ENCODE results near the gene SAMD14.

The SAMD14 gene

DNA sequence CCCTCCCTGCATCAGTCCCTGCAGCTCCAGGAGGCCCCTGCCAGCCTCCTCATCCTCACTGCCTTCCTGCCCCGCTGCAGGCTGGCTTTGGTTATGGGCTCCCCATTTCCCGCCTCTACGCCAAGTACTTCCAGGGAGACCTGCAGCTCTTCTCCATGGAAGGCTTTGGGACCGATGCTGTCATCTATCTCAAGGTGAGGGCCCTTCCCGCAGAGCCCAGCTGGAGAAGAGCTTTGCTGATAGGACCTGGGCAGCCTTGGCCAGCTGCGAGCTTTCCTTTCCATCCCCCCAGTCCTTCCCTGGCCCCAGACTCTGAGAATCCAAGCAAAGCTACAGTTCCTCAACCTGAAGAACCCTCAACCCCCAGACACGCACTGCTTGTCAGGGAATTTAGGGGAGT lies 20.8 kb downstream of the SAMD14 start:
- ATAC-seq: no peak
- DNase-seq: no peak
- no peak overlapping the region for H3K27ac Mint-ChIP-seq
- peaks cover 1% of the 10 kb centered on the region for H3K27me3 Mint-ChIP-seq
- H3K9me3 Mint-ChIP-seq: no peaks in the 10 kb centered on the region
- H3K4me3 Mint-ChIP-seq: no peak overlapping the region
- H3K4me1 Mint-ChIP-seq: no peaks in the 10 kb centered on the region
- no peaks in the 10 kb centered on the region for H3K36me3 Mint-ChIP-seq (ENCODE audit: low read depth)

DNA sequence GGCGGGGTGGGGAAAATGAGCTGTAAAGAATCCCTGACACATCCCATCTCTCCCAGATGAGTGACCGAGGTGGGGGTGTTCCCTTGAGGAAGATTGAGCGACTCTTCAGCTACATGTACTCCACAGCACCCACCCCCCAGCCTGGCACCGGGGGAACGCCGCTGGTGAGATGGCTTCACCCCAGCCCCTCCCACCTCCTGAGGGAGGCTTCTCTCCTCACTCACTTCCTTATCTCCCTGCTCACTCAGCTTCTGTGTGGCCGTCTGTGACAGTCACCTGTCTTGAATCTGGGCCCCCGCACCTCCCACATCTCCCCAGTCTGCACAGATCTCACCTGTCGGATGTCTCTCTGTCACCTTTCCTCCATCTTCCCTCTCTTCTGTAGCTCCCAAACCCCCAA lies 21.4 kb downstream of the SAMD14 start:
- no peak for ATAC-seq
- H3K9me3 Mint-ChIP-seq: no peaks in the 10 kb centered on the region
- no peak overlapping the region for H3K4me3 Mint-ChIP-seq
- no peak for DNase-seq
- no peaks in the 10 kb centered on the region for H3K4me1 Mint-ChIP-seq
- H3K36me3 Mint-ChIP-seq (ENCODE audit: low read depth): no peaks in the 10 kb centered on the region
- H3K27me3 Mint-ChIP-seq: peaks cover under 1% of the 10 kb centered on the region
- H3K27ac Mint-ChIP-seq: no peak overlapping the region

DNA sequence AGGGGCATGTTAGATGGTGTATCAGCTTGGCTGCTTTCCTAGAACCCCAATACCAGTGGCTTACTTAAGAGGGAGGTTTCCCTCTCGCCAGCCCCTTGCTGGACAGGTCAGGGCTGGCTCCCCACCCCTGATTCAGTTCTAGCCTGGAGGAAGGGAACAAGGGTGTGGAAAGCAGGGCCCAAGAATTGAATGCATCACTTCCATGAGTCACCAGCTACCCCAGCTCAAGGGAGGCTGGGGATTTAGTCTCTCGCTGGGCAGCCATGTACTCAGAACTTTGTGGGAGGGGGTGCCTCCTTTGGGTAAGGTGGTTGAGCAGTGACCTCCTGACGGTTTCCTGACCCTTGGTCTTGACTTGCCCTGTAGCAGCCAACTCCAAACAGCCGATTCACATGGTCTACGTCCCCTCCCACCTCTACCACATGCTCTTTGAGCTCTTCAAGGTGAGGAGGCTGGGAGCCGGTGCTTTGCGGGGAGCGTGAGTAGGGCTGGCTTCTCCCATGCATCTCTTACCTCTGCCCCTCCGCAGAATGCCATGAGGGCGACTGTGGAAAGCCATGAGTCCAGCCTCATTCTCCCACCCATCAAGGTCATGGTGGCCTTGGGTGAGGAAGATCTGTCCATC lies 22.1 kb downstream of the SAMD14 start:
- Mint-ChIP-seq H3K36me3 (ENCODE audit: low read depth) (no peaks in the 10 kb centered on the region), H3K27me3 (no peaks in the 10 kb centered on the region), H3K4me3 (no peak overlapping the region), H3K27ac (no peak overlapping the region), H3K9me3 (no peaks in the 10 kb centered on the region), H3K4me1 (no peaks in the 10 kb centered on the region)
- no peak for DNase-seq
- ATAC-seq: no peak

DNA sequence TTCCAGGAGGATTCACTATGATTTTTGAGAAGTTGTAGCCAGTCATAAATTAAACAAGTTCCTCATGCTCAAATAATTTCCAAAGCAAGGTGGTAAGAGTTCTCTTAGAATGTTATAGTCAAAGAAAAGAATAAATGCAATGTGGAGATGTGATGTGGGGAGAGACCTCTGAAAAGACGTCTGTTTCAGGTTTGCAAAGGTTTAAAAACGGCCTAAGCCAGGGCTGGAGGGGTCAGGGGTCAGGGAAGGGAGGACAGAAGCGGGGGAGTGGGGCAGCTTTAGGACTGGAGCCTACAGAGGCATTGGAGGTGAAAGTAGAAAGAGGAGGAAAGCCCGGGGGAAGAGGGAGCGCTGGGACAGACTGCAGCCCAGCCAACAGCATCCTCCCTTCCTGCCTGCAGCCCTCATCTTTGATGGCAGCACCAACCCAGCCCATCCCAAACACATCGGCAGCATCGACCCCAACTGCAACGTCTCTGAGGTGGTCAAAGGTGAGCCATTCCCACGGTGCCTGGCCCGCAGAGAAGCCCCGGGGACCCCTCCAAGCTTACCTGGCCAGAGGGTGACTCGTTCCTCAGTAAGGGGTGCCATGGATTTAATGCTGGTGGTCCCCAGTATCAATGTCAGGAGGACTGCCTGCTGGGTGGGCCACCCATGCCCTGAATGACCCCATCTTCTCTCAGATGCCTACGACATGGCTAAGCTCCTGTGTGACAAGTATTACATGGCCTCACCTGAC lies 23.4 kb downstream of the SAMD14 start:
- no peaks in the 10 kb centered on the region for H3K9me3 Mint-ChIP-seq
- no peak overlapping the region for H3K4me3 Mint-ChIP-seq
- no peaks in the 10 kb centered on the region for H3K36me3 Mint-ChIP-seq (ENCODE audit: low read depth)
- no peaks in the 10 kb centered on the region for H3K4me1 Mint-ChIP-seq
- no peak overlapping the region for H3K27ac Mint-ChIP-seq
- ATAC-seq (no peak), DNase-seq (no peak)
- H3K27me3 Mint-ChIP-seq: no peaks in the 10 kb centered on the region

DNA sequence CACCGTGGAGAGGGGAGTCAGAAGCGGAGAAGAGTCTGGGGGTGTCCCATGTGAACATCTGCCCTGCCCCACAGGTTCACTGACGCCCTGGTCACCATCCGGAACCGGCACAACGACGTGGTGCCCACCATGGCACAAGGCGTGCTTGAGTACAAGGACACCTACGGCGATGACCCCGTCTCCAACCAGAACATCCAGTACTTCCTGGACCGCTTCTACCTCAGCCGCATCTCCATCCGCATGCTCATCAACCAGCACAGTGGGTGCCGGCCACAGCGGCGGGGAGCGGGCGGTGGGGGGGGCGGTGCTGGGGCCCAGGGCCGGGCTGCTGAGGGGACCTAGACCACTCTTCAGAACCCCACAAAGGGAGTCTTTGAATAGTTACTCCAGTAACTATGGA lies 24.1 kb downstream of the SAMD14 start:
- H3K27ac Mint-ChIP-seq: no peak overlapping the region
- no peaks in the 10 kb centered on the region for H3K36me3 Mint-ChIP-seq (ENCODE audit: low read depth)
- H3K9me3 Mint-ChIP-seq: no peaks in the 10 kb centered on the region
- no peaks in the 10 kb centered on the region for H3K27me3 Mint-ChIP-seq
- no peak for DNase-seq
- H3K4me1 Mint-ChIP-seq: no peaks in the 10 kb centered on the region
- H3K4me3 Mint-ChIP-seq: no peak overlapping the region
- ATAC-seq: no peak

DNA sequence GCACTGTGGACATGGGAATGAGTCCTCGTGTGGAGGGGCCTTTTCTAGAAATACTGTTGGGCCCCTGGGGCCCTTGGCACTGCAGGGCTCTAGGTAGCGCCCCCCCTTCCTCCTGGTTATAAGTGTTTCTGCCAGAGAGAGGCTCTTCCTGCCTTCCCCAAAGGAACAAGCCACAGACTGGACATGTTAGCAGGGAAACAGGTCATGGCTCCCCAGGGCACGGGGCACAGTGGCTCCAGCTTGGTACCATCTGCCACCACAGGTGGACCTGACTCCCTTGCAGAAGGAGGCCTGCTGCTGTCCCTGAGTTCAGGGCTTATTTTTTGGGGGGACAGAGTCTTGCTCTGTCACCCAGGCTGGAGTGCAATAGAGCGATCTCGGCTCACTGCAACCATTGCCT lies 26.0 kb downstream of the SAMD14 start:
- DNase-seq: no peak
- H3K27ac Mint-ChIP-seq: no peak overlapping the region
- peaks cover 3% of the 10 kb centered on the region for H3K4me1 Mint-ChIP-seq
- no peaks in the 10 kb centered on the region for H3K9me3 Mint-ChIP-seq
- ATAC-seq: no peak
- no peaks in the 10 kb centered on the region for H3K36me3 Mint-ChIP-seq (ENCODE audit: low read depth)
- H3K27me3 Mint-ChIP-seq: no peaks in the 10 kb centered on the region
- no peak overlapping the region for H3K4me3 Mint-ChIP-seq

DNA sequence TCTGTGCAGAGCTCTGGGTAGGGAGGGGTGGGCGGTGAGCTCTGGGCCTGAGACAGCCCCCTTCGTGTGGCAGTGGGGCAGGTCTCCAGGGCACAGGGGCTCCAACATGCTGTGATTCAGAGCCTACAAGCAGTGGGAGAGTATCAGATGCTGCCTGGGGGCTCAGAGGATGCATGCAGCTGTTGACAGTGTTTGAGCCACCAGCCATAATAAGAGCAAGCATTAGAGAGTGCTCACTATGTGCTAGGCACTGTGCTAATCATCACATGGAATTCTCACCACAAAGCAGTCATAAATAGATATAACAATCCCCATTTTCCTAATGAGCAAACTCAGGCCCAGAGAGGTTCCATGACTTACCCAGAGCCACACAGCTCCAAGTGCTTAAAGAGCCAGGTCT lies 26.7 kb downstream of the SAMD14 start:
- Mint-ChIP-seq H3K4me3 (no peak overlapping the region), H3K4me1 (peaks cover 3% of the 10 kb centered on the region), H3K27ac (no peak overlapping the region), H3K27me3 (no peaks in the 10 kb centered on the region), H3K9me3 (no peaks in the 10 kb centered on the region), H3K36me3 (ENCODE audit: low read depth) (no peaks in the 10 kb centered on the region)
- no peak for ATAC-seq
- no peak for DNase-seq

DNA sequence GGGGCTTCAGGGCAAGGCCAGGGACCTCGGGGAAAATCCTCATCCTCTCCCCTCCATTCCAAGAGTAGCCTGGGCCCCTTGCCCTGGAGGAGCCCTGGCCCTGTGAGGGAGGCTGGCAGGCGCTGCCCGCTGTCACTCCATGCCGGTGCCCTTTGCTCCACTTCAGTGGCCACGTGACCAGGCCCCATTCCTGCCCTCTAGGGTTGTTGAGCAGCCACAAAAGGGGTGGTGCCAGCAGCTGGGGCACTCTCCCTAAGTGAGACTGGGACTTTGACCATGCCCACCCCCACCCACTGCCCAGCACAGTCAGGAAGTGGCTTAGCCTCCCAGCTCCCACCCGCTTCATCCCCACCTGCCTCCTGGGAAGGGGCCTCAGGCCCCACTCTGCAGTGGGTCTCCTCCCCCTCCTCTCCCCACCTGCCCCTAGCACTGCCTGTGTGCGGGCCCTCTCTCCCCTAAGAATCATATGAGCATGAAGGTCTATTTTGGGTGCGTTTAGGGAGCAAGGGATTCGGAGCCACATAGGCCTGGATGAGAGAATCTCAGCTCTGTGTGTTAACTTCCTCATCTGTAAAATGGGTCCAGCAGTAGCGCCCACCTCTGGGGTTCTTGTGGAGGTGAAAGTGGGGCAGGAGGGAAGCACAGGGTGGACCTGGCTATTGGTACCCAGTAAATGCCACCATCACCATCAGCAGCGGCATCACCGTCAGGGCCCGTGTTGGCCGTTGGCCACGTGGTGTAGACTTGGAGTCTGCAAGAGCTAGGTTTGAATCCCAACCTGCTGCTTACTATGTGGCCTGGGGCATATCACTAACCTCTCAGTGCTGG lies 27.6 kb downstream of the SAMD14 start:
- Mint-ChIP-seq H3K9me3 (no peaks in the 10 kb centered on the region), H3K4me1 (peaks cover 3% of the 10 kb centered on the region), H3K27ac (no peak overlapping the region), H3K27me3 (no peaks in the 10 kb centered on the region), H3K36me3 (ENCODE audit: low read depth) (no peaks in the 10 kb centered on the region), H3K4me3 (no peak overlapping the region)
- ATAC-seq (no peak), DNase-seq (no peak)

DNA sequence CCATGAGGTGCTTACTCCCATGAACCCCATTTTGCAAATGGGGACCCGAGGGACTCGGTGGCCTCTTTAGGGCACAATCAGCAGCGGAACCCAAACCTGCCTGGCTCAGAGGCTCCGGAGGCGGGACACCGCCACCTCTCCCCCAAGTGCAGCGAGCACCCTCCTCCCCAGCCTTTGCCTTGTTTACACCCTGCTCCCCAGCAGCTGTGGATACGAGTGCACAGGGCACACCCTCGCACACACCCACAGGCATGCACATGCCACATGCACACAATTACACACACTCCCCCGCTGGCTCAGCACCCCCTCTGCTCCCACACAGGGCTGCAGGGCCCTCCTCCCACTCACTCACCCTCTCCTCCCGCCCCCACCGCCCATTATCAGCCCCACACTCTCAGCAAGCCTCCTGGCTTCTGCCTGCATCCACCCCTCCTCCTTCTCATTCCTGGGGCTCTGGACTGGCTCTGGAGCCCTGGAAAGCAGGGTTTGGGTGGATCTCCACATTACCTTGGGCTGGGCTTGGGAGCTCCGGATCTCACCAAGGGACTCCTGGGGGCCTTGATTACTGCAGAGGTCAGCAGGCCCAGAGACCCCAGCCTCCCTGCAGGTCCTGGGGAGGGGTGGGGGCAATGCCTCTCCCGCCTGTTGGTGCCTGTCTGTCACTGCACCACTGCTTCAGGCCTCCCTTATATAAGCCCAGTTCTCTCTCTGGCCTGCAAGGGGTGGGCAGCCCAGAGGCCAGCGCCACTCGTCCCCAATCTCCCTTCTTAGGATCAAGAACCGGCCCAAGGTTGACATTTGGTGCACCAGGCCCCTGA lies 28.4 kb downstream of the SAMD14 start:
- no peaks in the 10 kb centered on the region for H3K36me3 Mint-ChIP-seq (ENCODE audit: low read depth)
- DNase-seq (no peak), ATAC-seq (no peak)
- no peaks in the 10 kb centered on the region for H3K27me3 Mint-ChIP-seq
- no peak overlapping the region for H3K4me3 Mint-ChIP-seq
- peaks cover 3% of the 10 kb centered on the region for H3K4me1 Mint-ChIP-seq
- H3K9me3 Mint-ChIP-seq: no peaks in the 10 kb centered on the region
- no peak overlapping the region for H3K27ac Mint-ChIP-seq

DNA sequence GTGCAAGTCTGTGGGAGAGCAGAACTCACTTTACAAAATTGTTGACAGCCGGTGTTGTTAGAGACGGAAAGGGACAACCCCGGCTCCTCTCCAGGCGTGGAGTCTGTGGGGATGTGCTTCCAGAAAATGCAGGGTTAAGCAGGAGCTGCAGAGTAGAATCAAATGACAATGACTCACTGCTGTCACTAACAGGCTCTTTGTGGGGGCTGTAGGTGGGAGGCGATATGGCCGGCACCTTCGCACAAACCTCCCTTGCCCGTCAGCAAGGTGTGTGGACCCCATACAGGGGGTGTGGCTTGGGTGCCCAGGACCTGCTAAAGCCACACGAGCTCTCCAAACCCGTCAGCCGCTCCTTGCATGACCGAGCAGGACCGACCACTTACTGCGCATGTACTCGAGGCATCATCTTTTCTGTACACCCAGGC lies 29.0 kb downstream of the SAMD14 start:
- Mint-ChIP-seq H3K36me3 (ENCODE audit: low read depth) (no peaks in the 10 kb centered on the region), H3K4me1 (peaks cover 6% of the 10 kb centered on the region), H3K27me3 (no peaks in the 10 kb centered on the region), H3K4me3 (no peak overlapping the region), H3K9me3 (no peaks in the 10 kb centered on the region), H3K27ac (no peak overlapping the region)
- DNase-seq (no peak), ATAC-seq (no peak)

DNA sequence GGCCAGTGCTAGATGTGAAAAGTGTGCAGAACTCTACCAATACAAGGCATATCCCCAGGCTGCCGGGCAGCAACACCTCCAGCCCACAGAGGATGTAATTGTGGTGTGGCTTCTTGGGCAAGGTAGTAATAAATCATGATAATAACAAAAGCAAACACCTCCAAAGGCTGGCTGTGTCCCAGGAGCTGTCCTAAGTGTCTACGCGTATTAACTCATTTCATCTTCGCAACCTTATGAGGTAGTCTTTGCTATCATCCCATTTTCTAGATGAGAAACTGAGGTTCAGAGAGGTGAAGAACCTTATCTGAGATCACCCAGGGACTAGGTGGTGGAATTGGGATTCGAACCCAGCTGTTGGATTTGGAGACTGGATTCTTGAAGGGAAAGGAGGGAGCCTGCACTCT lies 29.5 kb downstream of the SAMD14 start:
- no peak overlapping the region for H3K27ac Mint-ChIP-seq
- peaks cover 11% of the 10 kb centered on the region for H3K4me1 Mint-ChIP-seq
- DNase-seq (no peak), ATAC-seq (no peak)
- no peaks in the 10 kb centered on the region for H3K36me3 Mint-ChIP-seq (ENCODE audit: low read depth)
- H3K9me3 Mint-ChIP-seq: no peaks in the 10 kb centered on the region
- H3K27me3 Mint-ChIP-seq: no peaks in the 10 kb centered on the region
- no peak overlapping the region for H3K4me3 Mint-ChIP-seq

DNA sequence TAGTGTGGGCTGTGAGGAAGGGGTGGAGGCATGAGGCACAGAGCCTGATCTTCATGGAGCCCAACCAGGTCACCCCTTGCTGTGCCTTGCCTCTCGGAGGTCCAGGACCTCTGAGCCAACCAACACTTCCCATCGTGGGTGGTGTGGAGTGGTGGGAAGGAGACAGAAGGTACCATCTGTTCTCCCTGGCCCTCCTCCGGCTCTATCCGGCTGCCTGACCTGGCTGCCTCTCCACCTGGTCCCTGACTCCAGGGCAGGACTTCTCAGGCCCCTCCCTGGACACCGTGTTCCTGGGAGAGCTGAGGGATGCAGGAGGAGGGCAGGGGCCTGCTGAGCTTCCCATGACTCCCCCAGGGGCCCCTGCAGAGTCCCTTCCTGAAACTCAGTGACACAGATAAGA lies 31.0 kb downstream of the SAMD14 start:
- no peak for ATAC-seq
- DNase-seq: no peak
- no peaks in the 10 kb centered on the region for H3K9me3 Mint-ChIP-seq
- H3K27ac Mint-ChIP-seq: no peak overlapping the region
- peaks cover 26% of the 10 kb centered on the region for H3K4me1 Mint-ChIP-seq
- no peaks in the 10 kb centered on the region for H3K36me3 Mint-ChIP-seq (ENCODE audit: low read depth)
- H3K4me3 Mint-ChIP-seq: no peak overlapping the region
- no peaks in the 10 kb centered on the region for H3K27me3 Mint-ChIP-seq

DNA sequence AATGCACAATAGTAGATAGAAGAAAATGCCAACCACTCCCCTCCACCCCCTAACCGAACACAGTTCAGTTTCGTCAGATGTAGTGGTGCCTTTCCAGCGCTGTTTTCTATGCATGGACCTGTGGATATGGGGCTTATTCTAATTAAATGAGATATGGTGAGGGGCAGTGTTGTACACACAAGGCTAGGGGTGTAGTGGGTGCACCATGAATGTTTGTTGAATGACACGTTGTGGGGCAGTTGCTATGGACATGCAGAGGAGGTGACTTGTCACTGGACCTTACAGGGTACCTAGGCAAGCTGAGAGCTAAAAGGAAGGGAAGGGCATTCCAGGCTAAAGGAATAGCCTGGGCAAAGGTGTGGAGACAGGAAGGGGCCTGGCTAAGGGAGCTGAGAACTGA lies 31.4 kb downstream of the SAMD14 start:
- Mint-ChIP-seq H3K27me3 (no peaks in the 10 kb centered on the region), H3K9me3 (no peaks in the 10 kb centered on the region), H3K4me3 (no peak overlapping the region), H3K36me3 (ENCODE audit: low read depth) (no peaks in the 10 kb centered on the region), H3K27ac (no peak overlapping the region), H3K4me1 (peaks cover 26% of the 10 kb centered on the region)
- no peak for ATAC-seq
- no peak for DNase-seq

DNA sequence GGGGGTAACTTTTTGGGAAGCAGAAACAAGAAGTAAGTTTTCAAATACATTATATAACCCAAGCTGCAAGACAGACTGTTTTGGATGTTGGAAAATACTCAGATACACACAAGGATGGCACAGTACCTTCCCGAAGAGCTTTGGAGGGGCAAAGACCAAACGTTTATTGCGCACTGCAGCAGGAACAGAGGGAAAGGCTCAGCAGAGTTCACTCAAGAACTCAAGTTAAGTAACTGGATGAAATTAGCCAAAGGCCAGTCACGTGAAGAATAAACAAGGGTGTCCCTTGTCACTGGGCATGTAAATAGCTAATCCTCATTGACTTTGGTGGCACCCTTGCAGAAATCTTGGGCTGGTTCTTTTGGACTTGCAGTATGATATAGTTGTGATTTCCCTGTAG lies 32.0 kb downstream of the SAMD14 start:
- H3K9me3 Mint-ChIP-seq: no peaks in the 10 kb centered on the region
- H3K4me3 Mint-ChIP-seq: no peak overlapping the region
- no peaks in the 10 kb centered on the region for H3K27me3 Mint-ChIP-seq
- ATAC-seq: no peak
- no peak for DNase-seq
- H3K4me1 Mint-ChIP-seq: peaks cover 26% of the 10 kb centered on the region
- H3K27ac Mint-ChIP-seq: no peak overlapping the region
- H3K36me3 Mint-ChIP-seq (ENCODE audit: low read depth): no peaks in the 10 kb centered on the region

Data from activated naive CD8-positive, alpha-beta T cell treated with anti-CD3 and anti-CD28 coated beads, Interleukin-2, amount 50 U/mL, for 24 hours (primary cell).